Prostate gland (tissue), 2 donors: ENCODE data around the gene MRPL23. TPM values are rescaled to one million over a fixed set of nuclear protein-coding genes. Genes with fewer than 3 reads are reported as not detected.

Experiments
- DNase-seq: peaks from one replicate; pipeline ENCODE4 v3.0.0-alpha.2; 2019; ENCODE audit warnings: low spot score
- H3K27ac ChIP-seq, 2 donors: fragments of 200-600 bp; sonication (generic); 2 replicates each; pipeline ENCODE4 v1.5.1; 2017 to 2019
- H3K27me3 ChIP-seq: fragments of 200-600 bp; sonication (generic); replicated peaks from 2 replicates; pipeline ENCODE4 v1.5.1; 2019; ENCODE audit not compliant: insufficient read depth
- H3K36me3 ChIP-seq, 2 donors: fragments of 200-600 bp; sonication (generic); 1 replicate in 1 of 2; 2 replicates in 1 of 2; pipeline versions ENCODE4 v1.5.1 to v1.8.1; 2017 to 2019
- H3K4me1 ChIP-seq: fragments of 200-600 bp; sonication (generic); replicated peaks from 2 replicates; pipeline ENCODE4 v1.5.1; 2019
- H3K4me3 ChIP-seq, 2 donors: fragments of 200-600 bp; sonication (generic); 2 replicates each; pipeline ENCODE4 v1.5.1; 2017 to 2019
- H3K9me3 ChIP-seq: fragments of 200-600 bp; sonication (generic); 2 replicates; pipeline ENCODE4 v1.5.1; 2017
- CTCF ChIP-seq, 4 experiments: fragments of 200-600 bp in 2 of 4; fragments of 450-650 bp in 2 of 4; sonication (generic) in 2 of 4; IDR thresholded peaks; 1 replicate in 3 of 4; 2 replicates in 1 of 4; pipeline ENCODE4 v1.5.1; 2016 to 2019; ENCODE audit warnings: antibody characterized with exemption in 4 of 4, mild to moderate bottlenecking in 2 of 4, moderate library complexity in 2 of 4
- POLR2A ChIP-seq: fragments of 450-650 bp; IDR thresholded peaks from one replicate; pipeline ENCODE4 v1.6.1; 2016; ENCODE audit warnings: antibody characterized with exemption, mild to moderate bottlenecking
- POLR2AphosphoS5 ChIP-seq: sonication (generic); formaldehyde crosslinking; IDR thresholded peaks from one replicate; pipeline ENCODE4 v1.6.1; 2017; ENCODE audit warnings: antibody characterized with exemption
- WGBS: methylation state at CpG from one replicate; pipeline ENCODE4 v1.1.5; 2018; 5-methylcytosine and 5-hydroxymethylcytosine counted together
- intact Hi-C: fragments of 100-400 bp; cut with DNase I; formaldehyde crosslinking; loops from one replicate; pipeline ENCODE4 v1.14.2; 2022
- total RNA-seq, 2 donors: library from RNA; depleted of rRNA; stranded (reverse); fragments of >200 nt; gene quantifications; one replicate each; pipeline ENCODE4 v1.1.0, GENCODE V29; 2016

MRPL23 gene
- total RNA-seq, 2 donors from 2014 or later = 155 to 162 TPM

GRCh38 chr11:1930462-1930830, 16.7 kb upstream of the MRPL23 start:
- Histone ChIP-seq H3K4me3 (no peak overlapping the region), H3K27ac (no peak overlapping the region), H3K27me3 (no peaks in the 10 kb centered on the region), H3K4me1 (no peaks in the 10 kb centered on the region), H3K36me3 (no peaks in the 10 kb centered on the region), H3K9me3 (no peaks in the 10 kb centered on the region)
- TF ChIP-seq CTCF (IDR thresholded peaks at IDR 0.05) (no peak), POLR2A (no peak), POLR2AphosphoS5 (no peak)
- DNase-seq = no peak
- intact Hi-C loops = no loop called here
- WGBS = 85% methylated on average over 9 of the region's 9 CpGs

GRCh38 chr11:1931341-1932104, 15.6 kb upstream of the MRPL23 start:
- H3K36me3 ChIP-seq = no peaks in the 10 kb centered on the region
- WGBS = 47% methylated on average over 18 of the region's 18 CpGs
- intact Hi-C loops = no loop called here
- no peaks in the 10 kb centered on the region for H3K27me3 ChIP-seq
- no peaks in the 10 kb centered on the region for H3K9me3 ChIP-seq
- TF ChIP-seq POLR2AphosphoS5 = no peak
- no peak for TF ChIP-seq CTCF (IDR thresholded peaks at IDR 0.05)
- no peak for TF ChIP-seq POLR2A
- H3K27ac ChIP-seq = no peak overlapping the region
- no peak for DNase-seq
- H3K4me1 ChIP-seq = no peaks in the 10 kb centered on the region
- no peak overlapping the region for H3K4me3 ChIP-seq

GRCh38 chr11:1932105-1932480, 15.0 kb upstream of the MRPL23 start:
- no peaks in the 10 kb centered on the region for H3K36me3 ChIP-seq
- WGBS = 86% methylated on average over 11 of the region's 11 CpGs
- H3K27ac ChIP-seq = no peak overlapping the region
- no peaks in the 10 kb centered on the region for H3K27me3 ChIP-seq
- no peak for DNase-seq
- no peaks in the 10 kb centered on the region for H3K9me3 ChIP-seq
- H3K4me3 ChIP-seq = no peak overlapping the region
- intact Hi-C loops = no loop called here
- TF ChIP-seq CTCF (IDR thresholded peaks at IDR 0.05) = no peak
- no peak for TF ChIP-seq POLR2AphosphoS5
- TF ChIP-seq POLR2A = no peak
- H3K4me1 ChIP-seq = no peaks in the 10 kb centered on the region

- Histone ChIP-seq H3K9me3 (no peaks in the 10 kb centered on the region), H3K27me3 (no peaks in the 10 kb centered on the region), H3K36me3 (no peaks in the 10 kb centered on the region), H3K4me3 (no peak overlapping the region), H3K4me1 (no peaks in the 10 kb centered on the region), H3K27ac (no peak overlapping the region)
- intact Hi-C loops = no loop called here
- TF ChIP-seq POLR2AphosphoS5 (no peak), CTCF (IDR thresholded peaks at IDR 0.05) (no peak), POLR2A (no peak)
- WGBS = 97% methylated on average over 4 of the region's 4 CpGs
- DNase-seq = no peak
These were observed 14.5 kb upstream of the MRPL23 start for GRCh38 chr11:1932681-1933080.
